ENCODE data around the gene ZBTB20. TPM values are rescaled to one million over a fixed set of nuclear protein-coding genes. Genes with fewer than 3 reads are reported as not detected.

Gene ZBTB20
- total and polyA plus RNA-seq, 10 donors, result 0.32 to 89.7 (median 71.8) TPM

- intact Hi-C loops (cut with DNase I; ENCODE audit: low total_unique reads), result no loop called here
- no peak for DNase-seq
- H3K27ac ChIP-seq, result no peak overlapping the region
- peaks cover 0 to under 1% (median 0%) of the 10 kb centered on the region in 6 donors for H3K4me1 ChIP-seq
- H3K36me3 ChIP-seq, result peaks cover 0 to 50% (median 7%) of the 10 kb centered on the region in 6 donors
- WGBS, 5 donors, result 87 to 96% (median 92%) methylated on average over 1 of the region's 1 CpG
- no peak overlapping the region for H3K4me3 ChIP-seq
- TF ChIP-seq POLR2AphosphoS5 (IDR thresholded peaks at IDR 0.05) (no peak), POLR2A (IDR thresholded peaks at IDR 0.05) (no peak), CTCF (IDR thresholded peaks at IDR 0.05 in 8 of 11, conservative IDR thresholded peaks at IDR 0.05 in 3 of 11) (no peak)
- H3K9me3 ChIP-seq, result peaks cover 0 to 46% (median 37%) of the 10 kb centered on the region in 8 donors
- H3K27me3 ChIP-seq (replicated peaks in 1 of 7), result no peaks in the 10 kb centered on the region
These were observed 193.3 kb downstream of the ZBTB20 start for GRCh38 chr3:114953800-114954199.

GRCh38 chr3:114953215-114953799 lies 193.8 kb downstream of the ZBTB20 start:
- TF ChIP-seq CTCF (IDR thresholded peaks at IDR 0.05 in 8 of 11, conservative IDR thresholded peaks at IDR 0.05 in 3 of 11), result no peak
- TF ChIP-seq POLR2A (IDR thresholded peaks at IDR 0.05), result no peak
- no peak for TF ChIP-seq POLR2AphosphoS5 (IDR thresholded peaks at IDR 0.05)
- H3K27ac ChIP-seq, result no peak overlapping the region
- no peaks in the 10 kb centered on the region for H3K4me1 ChIP-seq
- intact Hi-C loops (cut with DNase I; ENCODE audit: low total_unique reads), result no loop called here
- peaks cover 0 to 48% (median 7%) of the 10 kb centered on the region in 6 donors for H3K36me3 ChIP-seq
- H3K4me3 ChIP-seq, result no peak overlapping the region
- WGBS, 5 donors, result 61 to 64% (median 64%) methylated on average over 3 of the region's 3 CpGs
- no peak for DNase-seq
- no peaks in the 10 kb centered on the region for H3K27me3 ChIP-seq (replicated peaks in 1 of 7)
- H3K9me3 ChIP-seq, result peaks cover 0 to 46% (median 37%) of the 10 kb centered on the region in 8 donors

GRCh38 chr3:114942773-114943172 lies 204.3 kb downstream of the ZBTB20 start:
- TF ChIP-seq POLR2AphosphoS5 (IDR thresholded peaks at IDR 0.05) (no peak), CTCF (IDR thresholded peaks at IDR 0.05 in 8 of 11, conservative IDR thresholded peaks at IDR 0.05 in 3 of 11) (no peak), POLR2A (IDR thresholded peaks at IDR 0.05) (no peak)
- H3K4me3 ChIP-seq, result no peak overlapping the region
- intact Hi-C loops (cut with DNase I; ENCODE audit: low total_unique reads), result no loop called here
- DNase-seq, result no peak
- 82 to 91% (median 85%) methylated on average over 2 of the region's 2 CpGs for WGBS, 5 donors
- H3K27me3 ChIP-seq (replicated peaks in 1 of 7), result no peaks in the 10 kb centered on the region
- H3K36me3 ChIP-seq, result peaks cover 0 to 11% (median 0%) of the 10 kb centered on the region in 6 donors
- no peak overlapping the region for H3K27ac ChIP-seq
- H3K9me3 ChIP-seq, result peaks cover 0 to 10% (median 3%) of the 10 kb centered on the region in 8 donors
- H3K4me1 ChIP-seq, result peaks cover 0 to 5% (median 2%) of the 10 kb centered on the region in 6 donors

- H3K27me3 ChIP-seq (replicated peaks in 1 of 7), result no peaks in the 10 kb centered on the region
- no peak for DNase-seq
- peaks cover 0 to 17% (median 0%) of the 10 kb centered on the region in 6 donors for H3K36me3 ChIP-seq
- H3K4me1 ChIP-seq, result peaks cover 0 to 5% (median 2%) of the 10 kb centered on the region in 6 donors
- peaks cover 0 to 10% (median 3%) of the 10 kb centered on the region in 8 donors for H3K9me3 ChIP-seq
- intact Hi-C loops (cut with DNase I; ENCODE audit: low total_unique reads), result no loop called here
- TF ChIP-seq CTCF (IDR thresholded peaks at IDR 0.05 in 8 of 11, conservative IDR thresholded peaks at IDR 0.05 in 3 of 11) (no peak), POLR2AphosphoS5 (IDR thresholded peaks at IDR 0.05) (no peak), POLR2A (IDR thresholded peaks at IDR 0.05) (no peak)
- 93 to 96% (median 94%) methylated on average over 3 of the region's 3 CpGs for WGBS, 5 donors
- no peak overlapping the region for H3K4me3 ChIP-seq
- no peak overlapping the region for H3K27ac ChIP-seq
These were observed 205.3 kb downstream of the ZBTB20 start for GRCh38 chr3:114941626-114942309.

Measured in spleen (tissue), 11 donors.